Peyer's patch (tissue), 4 donors: ENCODE results near the gene ISCA2.

Experiments used
- CTCF ChIP-seq, 6 experiments: fragments of 450-650 bp in 4 of 6; fragments of 200-600 bp in 2 of 6; sonication (generic) in 1 of 6; IDR thresholded peaks; one replicate each; pipeline ENCODE4 v1.5.1; 2017 to 2019; ENCODE audit warnings: antibody characterized with exemption in 6 of 6, mild to moderate bottlenecking in 3 of 6, moderate library complexity in 1 of 6
- POLR2A ChIP-seq, 2 donors: fragments of 450-650 bp; IDR thresholded peaks; one replicate each; pipeline ENCODE4 v1.5.1; 2017; ENCODE audit warnings: antibody characterized with exemption in 2 of 2, mild to moderate bottlenecking in 2 of 2, moderate library complexity in 2 of 2

DNA sequence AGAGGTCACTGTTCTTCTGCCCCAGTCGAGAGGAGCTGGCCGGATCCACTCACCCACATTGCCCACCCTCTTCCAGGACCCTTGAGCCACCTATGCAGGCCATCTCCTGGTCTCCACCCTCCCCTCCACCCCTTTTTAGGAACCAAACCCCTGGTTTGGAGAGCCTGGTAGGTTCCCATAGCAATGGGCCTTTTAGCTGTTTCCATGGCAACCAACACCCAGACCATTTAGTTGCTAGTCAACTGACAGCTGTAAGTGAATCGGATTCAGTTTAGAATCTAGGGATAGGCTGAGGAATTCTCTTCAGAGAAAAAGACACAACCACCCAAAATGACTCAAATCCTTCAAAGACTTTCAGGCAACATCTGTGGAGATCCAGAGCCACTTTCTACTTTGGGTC lies 17.0 kb upstream of the ISCA2 start:
- no peak for TF ChIP-seq CTCF (IDR thresholded peaks at IDR 0.05)
- TF ChIP-seq POLR2A (IDR thresholded peaks at IDR 0.05) = no peak
